GM19397 (cell line): Measurements from ENCODE around the gene SLX4IP.

Experiments
- ATAC-seq: cut with Tn5 transposase; IDR thresholded peaks from one replicate; pipeline ENCODE4 v1.9.1; 2021; ENCODE audit warnings: mild to moderate bottlenecking, moderate library complexity; ENCODE audit not compliant: unreplicated experiment

SLX4IP gene

DNA sequence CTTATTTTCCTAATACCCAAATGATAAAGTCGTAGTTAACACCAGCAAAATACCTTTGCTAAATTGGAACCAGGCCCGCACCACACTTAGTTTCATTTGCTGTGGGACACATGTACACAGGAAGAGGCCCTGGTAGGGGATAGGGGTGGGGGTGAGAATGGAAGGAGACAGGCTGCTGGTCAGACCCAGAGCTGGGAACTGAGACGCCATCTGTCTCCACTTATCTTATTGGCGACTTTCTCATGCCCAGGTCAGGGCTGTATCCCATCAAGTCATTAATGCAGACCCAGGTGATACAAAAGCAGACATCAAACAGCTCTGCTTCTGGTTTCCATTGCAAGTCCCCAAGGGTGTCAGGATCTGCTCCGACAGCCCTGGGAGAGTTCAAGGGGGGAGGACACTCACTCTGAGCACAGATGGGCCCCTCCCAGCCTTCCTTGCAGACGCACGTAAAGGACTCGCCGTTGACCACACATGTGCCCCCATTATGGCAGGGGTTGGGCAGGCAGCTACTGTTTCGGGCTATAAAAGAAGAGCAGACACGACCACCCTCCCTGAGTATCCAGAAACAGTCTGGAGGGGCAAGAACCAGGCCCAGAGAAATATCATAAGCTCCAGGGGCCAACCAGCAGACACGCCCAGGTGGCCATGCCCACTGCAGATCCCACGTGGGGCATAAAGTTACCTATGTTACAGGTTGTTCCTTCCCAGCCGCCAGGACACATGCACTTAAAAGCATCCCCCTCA is 209.5 kb downstream of the SLX4IP start:
- ATAC-seq = peak; percentile 54

- no peak for ATAC-seq
Measured at GRCh38 chr20:10645205-10645570, 210.1 kb downstream of the SLX4IP start.

DNA sequence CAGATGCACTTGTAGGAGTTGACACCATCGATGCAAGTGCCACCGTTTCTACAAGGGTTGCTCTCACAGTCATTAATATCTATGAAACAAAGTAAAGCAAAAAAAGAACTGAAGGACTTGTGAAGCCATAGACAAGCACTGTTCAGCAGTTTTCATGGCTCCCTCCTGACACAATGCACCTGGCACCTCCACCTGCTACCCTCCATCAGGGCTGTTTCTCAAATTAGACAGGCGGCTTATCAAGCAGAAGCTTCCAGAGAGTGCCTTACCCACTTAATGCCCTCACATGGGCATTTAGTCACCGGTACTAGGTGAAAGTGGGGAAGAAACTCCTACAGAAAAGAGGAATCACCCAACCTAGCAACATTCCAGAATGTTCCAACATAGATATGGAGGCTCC is 210.9 kb downstream of the SLX4IP start:
- ATAC-seq = no peak

- no peak for ATAC-seq
Measured at GRCh38 chr20:10646886-10647420, 211.8 kb downstream of the SLX4IP start.

GRCh38 chr20:10647471-10647870 is 212.4 kb downstream of the SLX4IP start:
- ATAC-seq = no peak

GRCh38 chr20:10647909-10648308 is 212.8 kb downstream of the SLX4IP start:
- no peak for ATAC-seq

- no peak for ATAC-seq
Measured at GRCh38 chr20:10648651-10649050, 213.5 kb downstream of the SLX4IP start.

- ATAC-seq = no peak
Measured at GRCh38 chr20:10649080-10649796, 214.1 kb downstream of the SLX4IP start.

GRCh38 chr20:10649797-10650160 is 214.7 kb downstream of the SLX4IP start:
- ATAC-seq = no peak

DNA sequence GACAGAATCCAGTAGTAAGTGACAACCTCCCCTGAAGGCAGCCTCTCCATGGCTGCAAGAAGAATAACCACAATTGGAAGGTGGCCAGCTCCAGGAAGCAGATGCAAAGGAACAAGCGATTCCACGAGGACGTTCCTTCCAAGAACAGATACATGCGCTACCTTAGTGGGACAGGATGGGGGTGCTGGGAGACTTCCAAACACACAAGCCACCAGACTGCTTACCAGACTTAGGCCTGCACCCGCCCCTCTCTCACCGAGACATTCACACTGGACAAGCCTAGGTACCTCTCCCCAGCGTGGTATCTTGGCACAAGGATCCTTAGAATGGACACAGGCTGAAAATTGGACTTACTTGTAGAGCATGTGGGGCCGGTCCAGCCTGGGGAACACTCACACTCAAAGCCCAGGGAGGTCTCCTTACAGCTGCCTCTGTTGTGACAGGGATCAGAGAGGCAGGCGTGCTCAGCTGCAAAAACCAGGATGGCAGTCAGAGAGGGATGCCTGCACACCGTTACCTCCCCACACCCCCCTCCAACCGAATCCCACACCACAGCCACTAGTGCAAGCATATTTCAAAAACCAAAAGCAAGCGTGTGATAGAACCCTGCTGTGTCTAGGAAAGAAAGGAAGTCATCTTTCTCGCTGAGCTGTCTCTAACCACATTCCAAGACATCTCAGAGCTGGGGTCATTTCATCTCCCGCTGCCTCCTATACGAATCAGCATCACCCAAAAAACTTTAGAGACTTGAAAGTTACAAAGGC is 216.3 kb downstream of the SLX4IP start:
- no peak for ATAC-seq

DNA sequence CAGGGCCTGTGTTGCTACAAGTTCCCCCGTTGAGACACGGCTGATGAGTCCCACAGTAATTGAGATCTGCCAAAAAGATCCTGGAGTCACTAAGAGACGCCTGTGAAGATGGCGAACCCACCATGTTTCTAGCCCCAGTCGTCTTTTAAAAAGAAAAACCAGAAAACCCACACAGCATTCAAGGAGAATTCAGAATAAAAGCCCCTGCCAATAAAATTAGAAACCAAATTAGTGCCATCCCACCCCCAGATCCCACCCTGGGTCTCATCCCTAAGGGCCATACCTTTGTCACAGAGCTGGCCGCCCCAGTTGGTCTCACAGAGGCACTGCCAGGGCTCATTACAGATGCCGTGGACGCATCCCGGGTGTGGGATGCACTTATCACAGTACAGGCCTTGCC is 217.1 kb downstream of the SLX4IP start:
- no peak for ATAC-seq

- ATAC-seq = no peak
Measured at GRCh38 chr20:10652660-10653261, 217.7 kb downstream of the SLX4IP start.

GRCh38 chr20:10653599-10654249 is 218.6 kb downstream of the SLX4IP start:
- no peak for ATAC-seq

GRCh38 chr20:10654250-10654610 is 219.1 kb downstream of the SLX4IP start:
- no peak for ATAC-seq

DNA sequence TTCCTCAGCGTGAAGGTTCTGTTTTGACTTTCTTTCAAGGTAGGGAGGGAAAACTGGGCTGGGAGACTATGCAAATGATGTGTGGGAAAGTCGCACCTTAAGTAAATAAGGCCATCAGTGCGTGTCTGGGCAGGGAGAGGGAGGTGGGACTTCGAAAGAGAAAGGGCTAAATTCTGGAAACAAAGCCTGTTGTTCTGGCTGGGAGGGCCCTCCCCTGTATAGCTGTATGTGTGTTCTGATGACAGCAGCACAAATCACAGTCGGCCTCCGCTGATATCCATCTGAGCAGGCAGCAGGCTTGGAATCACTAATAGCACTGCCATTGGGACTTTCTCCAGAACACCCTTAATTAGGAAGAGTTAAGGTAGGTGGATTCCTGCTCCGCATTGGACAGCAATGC is 219.5 kb downstream of the SLX4IP start:
- ATAC-seq = peak; percentile 54

GRCh38 chr20:10655720-10656669 is 220.9 kb downstream of the SLX4IP start:
- no peak for ATAC-seq

GRCh38 chr20:10657453-10657852 is 222.3 kb downstream of the SLX4IP start:
- ATAC-seq = no peak

DNA sequence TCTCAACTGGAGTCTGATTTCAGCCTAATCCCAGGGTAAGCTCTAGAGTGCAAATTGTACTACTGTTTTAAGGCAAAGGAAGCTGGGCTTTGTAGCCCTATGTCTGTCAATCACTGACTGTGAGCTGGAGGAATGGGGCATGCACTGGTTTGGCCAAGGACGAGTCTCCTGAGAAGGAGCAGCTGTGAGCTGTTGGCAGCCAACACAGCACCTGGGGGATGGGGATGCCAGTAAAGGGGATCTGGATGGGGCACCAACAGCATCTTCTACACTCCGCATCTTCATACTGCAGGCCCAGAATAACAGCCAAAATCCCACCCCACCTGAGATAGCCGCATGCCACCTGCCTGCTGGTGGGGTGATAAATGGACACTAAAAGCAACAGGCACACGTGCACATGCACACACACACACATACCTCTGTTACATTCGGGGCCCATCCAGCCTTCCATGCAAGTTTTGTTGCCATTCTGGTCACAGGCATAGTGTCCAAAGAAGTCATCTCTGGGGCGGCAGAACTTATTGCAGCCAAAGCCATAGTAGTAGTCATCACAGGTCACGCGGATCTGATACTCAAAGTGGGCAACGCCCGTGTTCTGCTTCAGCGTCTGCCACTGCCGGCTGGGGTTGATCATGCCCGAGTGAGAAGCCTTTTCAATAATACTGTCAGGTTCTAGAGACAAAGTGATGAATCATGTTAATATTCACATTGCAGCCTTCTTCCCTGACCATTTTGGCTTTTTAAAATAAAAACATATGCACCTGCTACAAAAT is 223.1 kb downstream of the SLX4IP start:
- ATAC-seq = no peak
